HepG2 (cell line): ENCODE data around the gene LYRM4. TPM values are rescaled to one million over a fixed set of nuclear protein-coding genes. Genes with fewer than 3 reads are reported as not detected.

Source experiments
- ATAC-seq: fragments of 200-7000 bp; cut with Tn5 transposase; 3 replicates; pipeline ENCODE4 v1.9.1; 2020; ENCODE audit warnings: mild to moderate bottlenecking, moderate library complexity
- BruUV-seq: library from RNA; stranded (reverse); fragments of 400-500 nt; replicated peaks from 2 replicates; lab custom pipeline; 2021; lab: Mats Ljungman, UMichigan
- CTCF ChIA-PET: fragments of 300-600 bp; formaldehyde crosslinking; extraction: SDS; loops from one replicate; lab custom pipeline; 2021; ENCODE audit warnings: low total read pairs, inconsistent platforms, low intra/inter-chr PET ratio; lab: Yijun Ruan, JAX
- POLR2A ChIA-PET: fragments of 350-600 bp; sonication (Branson Sonifier 250); formaldehyde crosslinking; loops from one replicate; lab custom pipeline; 2020; ENCODE audit warnings: antibody characterized with exemption, inconsistent platforms; lab: Yijun Ruan, JAX
- DNase-seq: peaks from one replicate; pipeline ENCODE4 v3.0.0-alpha.2; 2015; ENCODE audit warnings: low spot score
- FAIRE-seq: peaks from 3 replicates; lab custom pipeline; 2011; peaks lifted over from hg19 to GRCh38; lab: Jason Lieb, UNC
- H2AFZ ChIP-seq: one replicate; pipeline ENCODE4 v1.6.1; 2011; ENCODE audit warnings: low read length, inconsistent platforms
- H3K27ac ChIP-seq: fragments of 300-600 bp; 3 replicates; pipeline ENCODE4 v1.8.0; 2011; ENCODE audit warnings: mixed run types, mild to moderate bottlenecking, mixed read lengths, low read length, inconsistent platforms; ENCODE audit not compliant: insufficient read depth; ENCODE audit errors: extremely low read length
- H3K27me3 ChIP-seq, 2 experiments: fragments of 200-600 bp in 1 of 2; 2 replicates in 1 of 2; 3 replicates in 1 of 2; pipeline versions ENCODE4 v1.6.0 to v1.8.0; 2011; ENCODE audit warnings: low read length in 2 of 2, mild to moderate bottlenecking in 2 of 2, moderate library complexity in 2 of 2, inconsistent platforms in 1 of 2; ENCODE audit not compliant: insufficient read depth in 2 of 2, control insufficient read depth in 1 of 2
- H3K36me3 ChIP-seq, 2 experiments: fragments of 200-600 bp in 1 of 2; replicated peaks in 1 of 2; 2 replicates in 1 of 2; 3 replicates in 1 of 2; pipeline versions ENCODE4 v1.5.1 to v1.8.0; 2011; ENCODE audit warnings: low read length in 2 of 2, inconsistent platforms in 1 of 2; ENCODE audit not compliant: insufficient read depth in 2 of 2, control insufficient read depth in 1 of 2
- H3K4me1 ChIP-seq: 2 replicates; pipeline ENCODE4 v1.5.1; 2012; ENCODE audit warnings: low read length, inconsistent platforms; ENCODE audit not compliant: insufficient read depth
- H3K4me2 ChIP-seq: 2 replicates; pipeline ENCODE4 v1.6.0; 2011; ENCODE audit warnings: low read depth, low read length, inconsistent platforms
- H3K4me3 ChIP-seq, 3 experiments: fragments of 200-600 bp in 1 of 3; sonication (generic), shearing (Covaris generic) in 1 of 3; replicated peaks in 1 of 3; 2 replicates each; pipeline ENCODE4 v1.5.1; 2011 to 2016; ENCODE audit warnings: low read length in 3 of 3, inconsistent platforms in 2 of 3, low read depth in 2 of 3, mild to moderate bottlenecking in 2 of 3, control low read depth in 1 of 3, mixed read lengths in 1 of 3; ENCODE audit not compliant: insufficient read depth in 1 of 3
- H3K79me2 ChIP-seq: one replicate; pipeline ENCODE4 v1.6.1; 2011; ENCODE audit warnings: low read length, inconsistent platforms; ENCODE audit not compliant: insufficient read depth
- H3K9ac ChIP-seq: 2 replicates; pipeline ENCODE4 v1.6.0; 2011; ENCODE audit warnings: mild to moderate bottlenecking, low read depth, low read length, inconsistent platforms; ENCODE audit not compliant: insufficient read depth
- H3K9me3 ChIP-seq: 2 replicates; pipeline ENCODE4 v1.5.1; 2012; ENCODE audit warnings: mild to moderate bottlenecking, low read length
- H4K20me1 ChIP-seq: 2 replicates; pipeline ENCODE4 v1.6.0; 2011; ENCODE audit warnings: inconsistent platforms, mild to moderate bottlenecking, low read length, moderate library complexity; ENCODE audit not compliant: insufficient read depth
- KDM5A ChIP-seq: fragments of 200-600 bp; sonication (generic); IDR thresholded peaks from 2 replicates; pipeline ENCODE4 v1.7.0; 2018; ENCODE audit warnings: antibody characterized with exemption, mild to moderate bottlenecking, low read length, borderline replicate concordance
- PAXIP1 ChIP-seq: sonication (generic); formaldehyde crosslinking; conservative IDR thresholded peaks from 2 replicates; pipeline ENCODE4 v1.4.0; 2020; ENCODE audit warnings: mild to moderate bottlenecking, missing genetic modification reagents, moderate library complexity
- RFX3 ChIP-seq: IDR thresholded peaks from 2 replicates; pipeline ENCODE4 v1.6.1; 2016; ENCODE audit warnings: missing biosample characterization, missing genetic modification reagents
- ZBTB25 ChIP-seq: IDR thresholded peaks from 2 replicates; pipeline ENCODE4 v1.6.1; 2018; ENCODE audit warnings: missing genetic modification reagents
- ZBTB26 ChIP-seq: IDR thresholded peaks from 2 replicates; pipeline ENCODE4 v1.6.1; 2016; ENCODE audit warnings: missing compliant biosample characterization, missing genetic modification reagents, borderline replicate concordance
- ZNF251 ChIP-seq: sonication (generic); formaldehyde crosslinking; IDR thresholded peaks from 2 replicates; pipeline ENCODE4 v1.9.0; 2021; ENCODE audit warnings: mild to moderate bottlenecking, missing genetic modification reagents
- ZNF660 ChIP-seq: sonication (generic); formaldehyde crosslinking; IDR thresholded peaks from 2 replicates; pipeline ENCODE4 v1.5.1; 2020; ENCODE audit warnings: mild to moderate bottlenecking, low read depth, missing genetic modification reagents, borderline replicate concordance
- WGBS: methylation state at CpG from one replicate; pipeline ENCODE4 v1.1.6; 2017; ENCODE audit warnings: low lambda C conversion rate; 5-methylcytosine and 5-hydroxymethylcytosine counted together
- in situ Hi-C: cut with HindIII; loops from 2 replicates; pipeline ENCODE4 v1.10.0; 2017; ENCODE audit warnings: low pct_unique_long_range_greater_than_20kb; ENCODE audit not compliant: extremely low pct_ligation_motif_present
- intact Hi-C: fragments of 100-400 bp; cut with micrococcal nuclease; formaldehyde crosslinking; loops from one replicate; pipeline ENCODE4 v1.10.0; 2022; ENCODE audit not compliant: unreplicated experiment
- polyA plus RNA-seq, 8 experiments: library from polyadenylated mRNA; depleted of rRNA in 3 of 8; stranded (reverse) in 7 of 8; unstranded in 1 of 8; fragments of >200 nt; fragmentation: Illumina TruSeq in 4 of 8; extraction: Trizol in 4 of 8; gene quantifications; 2 replicates each; pipeline versions ENCODE4 v1.2.1 to v1.2.3, GENCODE V29; 2011 to 2016; ENCODE audit warnings: low read depth in 4 of 8, missing spikeins in 1 of 8, mixed read lengths in 1 of 8; ENCODE audit not compliant: insufficient read depth in 1 of 8
- total RNA-seq, 5 experiments: library from RNA; depleted of rRNA; stranded (reverse); fragments of >200 nt; fragmentation: Illumina TruSeq; extraction: Trizol; gene quantifications; 2 replicates each; pipeline ENCODE4 v1.2.3, GENCODE V29; 2016; ENCODE audit warnings: low read depth in 1 of 5
- TF ChIP-seq, protein P1 (sequence below): sonication (generic); formaldehyde crosslinking; IDR thresholded peaks from 2 replicates; pipeline ENCODE4 v1.4.0; 2020; ENCODE audit warnings: missing genetic modification reagents

LYRM4 gene
- total and polyA plus RNA-seq, 2 of the 13 experiments (the other 11 are each of a cell fraction or from before 2014, with no cell fraction given) = 64.6 to 67.5 TPM

GRCh38 chr6:5219011-5219691 lies 41.6 kb downstream of the LYRM4 start (continued):
- no peak for TF ChIP-seq ZBTB26 (CRISPR knock-in tag)
- TF ChIP-seq PAXIP1 (CRISPR knock-in tag) = no peak
- TF ChIP-seq, protein P1, sequence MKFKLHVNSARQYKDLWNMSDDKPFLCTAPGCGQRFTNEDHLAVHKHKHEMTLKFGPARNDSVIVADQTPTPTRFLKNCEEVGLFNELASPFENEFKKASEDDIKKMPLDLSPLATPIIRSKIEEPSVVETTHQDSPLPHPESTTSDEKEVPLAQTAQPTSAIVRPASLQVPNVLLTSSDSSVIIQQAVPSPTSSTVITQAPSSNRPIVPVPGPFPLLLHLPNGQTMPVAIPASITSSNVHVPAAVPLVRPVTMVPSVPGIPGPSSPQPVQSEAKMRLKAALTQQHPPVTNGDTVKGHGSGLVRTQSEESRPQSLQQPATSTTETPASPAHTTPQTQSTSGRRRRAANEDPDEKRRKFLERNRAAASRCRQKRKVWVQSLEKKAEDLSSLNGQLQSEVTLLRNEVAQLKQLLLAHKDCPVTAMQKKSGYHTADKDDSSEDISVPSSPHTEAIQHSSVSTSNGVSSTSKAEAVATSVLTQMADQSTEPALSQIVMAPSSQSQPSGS (CRISPR knock-in tag) = no peak
- TF ChIP-seq ZNF660 (CRISPR knock-in tag) = no peak
- TF ChIP-seq, all 625 proteins: peak for 0

DNA sequence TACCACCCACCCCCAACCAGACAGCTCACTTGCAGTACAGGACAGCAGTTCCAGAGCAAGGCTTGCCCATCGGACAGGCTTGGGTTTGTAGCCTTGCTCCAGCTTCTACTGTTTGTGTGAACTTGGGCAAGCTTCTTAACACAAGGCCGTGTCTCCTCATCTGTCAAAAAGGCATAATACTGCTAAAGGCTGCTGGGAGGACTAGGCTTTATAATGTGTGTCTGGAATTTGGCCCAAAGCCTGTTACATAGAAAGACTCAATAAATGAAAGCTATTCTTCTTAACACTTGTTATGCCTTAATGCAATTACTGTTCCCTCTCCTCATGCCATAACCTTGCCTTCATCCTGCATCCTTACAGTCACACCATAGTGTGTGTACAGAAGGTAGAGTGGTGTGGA lies 43.4 kb downstream of the LYRM4 start:
- Histone ChIP-seq H3K4me2 (no peak overlapping the region), H3K4me3 (no peak overlapping the region), H3K4me1 (no peaks in the 10 kb centered on the region), H3K79me2 (no peaks in the 10 kb centered on the region), H4K20me1 (no peaks in the 10 kb centered on the region), H3K9ac (no peak overlapping the region), H3K27ac (no peak overlapping the region), H2AFZ (no peak overlapping the region), H3K27me3 (no peaks in the 10 kb centered on the region), H3K36me3 (peaks cover 17 to 41% of the 10 kb centered on the region in 2 experiments), H3K9me3 (no peaks in the 10 kb centered on the region)
- POLR2A ChIA-PET = no interaction called here
- BruUV-seq = no TSS peak
- in situ Hi-C loops (loop anchor here (5.0 kb wide), 1 partner anchor 85 kb away; no protein-coding TSS in a partner anchor), intact Hi-C loops (no loop called here)
- CTCF ChIA-PET = no interaction called here
- TF ChIP-seq ZNF251 (CRISPR knock-in tag) (no peak), RFX3 (no peak), KDM5A (no peak), ZBTB25 (CRISPR knock-in tag) (no peak)
- no peak for FAIRE-seq
- ATAC-seq = no peak
- DNase-seq = no peak
- WGBS = 92% methylated on average over 2 of the region's 2 CpGs
